Thoracic aorta (tissue), 2 donors: ENCODE data around the gene OBP2A. TPM values are rescaled to one million over a fixed set of nuclear protein-coding genes. Genes with fewer than 3 reads are reported as not detected.

Experiments used
- ATAC-seq: fragments of 150-250 bp; one replicate; pipeline ENCODE4 v1.8.0; 2017; ENCODE audit warnings: low read depth; ENCODE audit not compliant: insufficient number of reproducible peaks, low FRiP score
- DNase-seq: peaks from one replicate; pipeline ENCODE4 v3.0.0-alpha.2; 2020; ENCODE audit warnings: low spot score
- H3K27ac ChIP-seq, 2 donors: fragments of 200-600 bp; sonication (generic); 1 replicate in 1 of 2; 2 replicates in 1 of 2; pipeline ENCODE4 v1.5.1; 2016; ENCODE audit warnings: mild to moderate bottlenecking in 2 of 2, moderate library complexity in 2 of 2
- H3K27me3 ChIP-seq: fragments of 200-600 bp; sonication (generic); replicated peaks from 2 replicates; pipeline ENCODE4 v1.6.0; 2016; ENCODE audit warnings: mild to moderate bottlenecking; ENCODE audit not compliant: insufficient read depth
- H3K36me3 ChIP-seq: fragments of 200-600 bp; sonication (generic); one replicate; pipeline ENCODE4 v1.5.1; 2016
- H3K4me1 ChIP-seq, 2 donors: fragments of 200-600 bp; sonication (generic); 1 replicate in 1 of 2; 2 replicates in 1 of 2; pipeline versions ENCODE4 v1.5.1 to v1.6.0; 2016; ENCODE audit warnings: low read depth in 2 of 2, mild to moderate bottlenecking in 1 of 2; ENCODE audit not compliant: control insufficient read depth in 1 of 2
- H3K4me3 ChIP-seq: fragments of 200-600 bp; sonication (generic); 2 replicates; pipeline ENCODE4 v1.5.1; 2016; ENCODE audit warnings: mild to moderate bottlenecking
- H3K9me3 ChIP-seq: fragments of 200-600 bp; sonication (generic); 2 replicates; pipeline ENCODE4 v1.5.1; 2016
- CTCF ChIP-seq: fragments of 200-600 bp; sonication (generic); IDR thresholded peaks from one replicate; pipeline ENCODE4 v1.5.1; 2019; ENCODE audit warnings: antibody characterized with exemption
- total RNA-seq, 2 donors: library from RNA; depleted of rRNA; stranded (reverse); fragments of >200 nt; gene quantifications; one replicate each; pipeline versions ENCODE4 v1.1.0 to v1.2.3, GENCODE V29; 2016

The OBP2A gene
- total RNA-seq, 2 donors from 2014 or later = not detected

GRCh38 chr9:135552021-135552697 lies 6.2 kb downstream of the OBP2A start:
- Histone ChIP-seq H3K36me3 (no peaks in the 10 kb centered on the region), H3K27ac (no peak overlapping the region), H3K27me3 (no peaks in the 10 kb centered on the region), H3K4me1 (no peaks in the 10 kb centered on the region), H3K4me3 (no peak overlapping the region), H3K9me3 (no peaks in the 10 kb centered on the region)
- DNase-seq (no peak), ATAC-seq (no peak)
- no peak for TF ChIP-seq CTCF

DNA sequence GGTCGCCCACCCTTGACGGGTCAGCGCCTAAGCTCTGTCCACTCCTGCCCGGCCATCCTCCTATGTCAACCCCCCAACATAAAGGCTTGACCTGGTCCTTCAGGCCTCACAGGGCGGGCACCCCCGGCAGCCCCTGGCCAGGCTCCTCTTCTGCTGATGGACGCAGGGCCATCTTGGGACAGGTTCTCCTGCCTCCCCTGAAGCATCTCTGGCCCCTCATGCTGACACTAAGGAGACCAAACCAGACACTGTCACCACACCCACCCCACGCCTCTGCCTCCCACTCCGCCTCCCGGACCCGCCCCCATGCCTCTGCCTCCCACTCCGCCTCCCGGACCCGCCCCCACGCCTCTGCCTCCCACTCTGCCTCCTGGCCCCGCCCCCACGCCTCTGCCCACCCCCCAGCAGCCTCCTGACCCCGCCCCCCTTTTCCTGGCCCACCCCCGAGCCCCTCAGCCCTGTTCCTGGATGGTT lies 6.8 kb downstream of the OBP2A start:
- no peak for ATAC-seq
- H3K27ac ChIP-seq = no peak overlapping the region
- TF ChIP-seq CTCF = no peak
- H3K4me3 ChIP-seq = no peak overlapping the region
- no peak for DNase-seq
- no peaks in the 10 kb centered on the region for H3K4me1 ChIP-seq
- H3K9me3 ChIP-seq = no peaks in the 10 kb centered on the region
- H3K36me3 ChIP-seq = no peaks in the 10 kb centered on the region
- no peaks in the 10 kb centered on the region for H3K27me3 ChIP-seq

DNA sequence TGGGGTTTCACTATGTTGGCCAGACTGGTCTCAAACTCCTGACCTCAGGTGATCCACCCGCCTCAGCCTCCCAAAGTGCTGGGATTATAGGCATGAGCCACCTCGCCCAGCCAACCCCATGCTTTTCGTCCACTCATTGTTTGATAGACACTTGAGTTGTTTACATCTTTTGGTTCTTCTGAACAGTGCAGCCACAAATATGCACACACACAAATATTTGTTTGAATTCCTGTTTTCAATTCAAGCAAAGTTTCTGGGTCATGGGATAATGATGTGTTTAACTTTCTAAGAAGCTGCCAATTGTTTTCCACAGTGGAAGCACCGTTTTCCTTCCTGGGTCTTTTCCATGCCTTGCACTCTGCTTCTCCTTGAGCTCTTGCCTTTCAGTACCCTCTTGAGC lies 8.8 kb downstream of the OBP2A start:
- H3K27ac ChIP-seq = no peak overlapping the region
- ATAC-seq (no peak), DNase-seq (no peak)
- H3K27me3 ChIP-seq = no peaks in the 10 kb centered on the region
- H3K36me3 ChIP-seq = no peaks in the 10 kb centered on the region
- no peaks in the 10 kb centered on the region for H3K9me3 ChIP-seq
- no peak overlapping the region for H3K4me3 ChIP-seq
- TF ChIP-seq CTCF = no peak
- H3K4me1 ChIP-seq = no peaks in the 10 kb centered on the region

DNA sequence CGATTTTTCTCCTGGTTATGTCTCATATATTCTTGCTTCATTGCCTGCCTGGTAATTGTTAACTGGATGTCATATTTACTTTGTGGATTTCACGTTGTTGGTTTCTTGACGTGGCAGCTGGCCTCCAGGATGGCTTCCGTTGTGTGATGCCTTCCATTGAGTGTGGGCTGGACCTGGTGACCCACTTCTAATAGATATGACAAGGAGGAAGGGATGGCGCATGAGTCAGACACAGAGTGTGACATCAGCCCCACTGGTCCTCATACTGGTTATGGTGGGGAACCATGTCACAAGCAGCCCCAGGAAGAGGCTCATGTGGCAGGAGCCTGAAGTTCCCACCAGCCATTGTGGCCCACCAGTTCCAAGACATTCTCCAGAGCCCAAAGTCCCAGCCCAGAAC lies 9.3 kb downstream of the OBP2A start:
- no peaks in the 10 kb centered on the region for H3K4me1 ChIP-seq
- H3K27ac ChIP-seq = no peak overlapping the region
- H3K27me3 ChIP-seq = no peaks in the 10 kb centered on the region
- no peak for DNase-seq
- no peak for TF ChIP-seq CTCF
- H3K4me3 ChIP-seq = no peak overlapping the region
- no peaks in the 10 kb centered on the region for H3K36me3 ChIP-seq
- no peaks in the 10 kb centered on the region for H3K9me3 ChIP-seq
- no peak for ATAC-seq

DNA sequence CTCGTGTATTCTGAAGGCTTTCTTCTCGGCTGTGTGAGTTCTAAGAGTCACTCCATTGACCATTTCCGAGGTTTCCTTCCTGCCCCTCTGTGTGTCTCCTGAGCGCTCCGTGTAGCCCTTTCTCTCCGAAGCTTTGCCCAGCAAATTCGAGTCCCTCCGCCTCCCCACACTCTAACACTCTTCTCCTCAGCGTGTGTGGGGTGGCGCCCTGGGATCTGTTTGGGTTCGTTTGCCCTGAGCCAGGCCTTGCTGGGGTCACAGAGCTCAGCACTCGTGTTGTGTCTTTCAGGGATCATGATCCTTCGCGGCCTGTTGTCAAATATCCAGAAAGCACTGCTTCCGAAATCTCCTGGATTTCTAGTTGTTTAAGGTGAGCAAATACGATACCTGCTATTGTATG lies 10.0 kb downstream of the OBP2A start:
- no peak overlapping the region for H3K4me3 ChIP-seq
- ATAC-seq = no peak
- no peaks in the 10 kb centered on the region for H3K4me1 ChIP-seq
- no peak for TF ChIP-seq CTCF
- no peak for DNase-seq
- H3K9me3 ChIP-seq = no peaks in the 10 kb centered on the region
- no peaks in the 10 kb centered on the region for H3K36me3 ChIP-seq
- H3K27ac ChIP-seq = no peak overlapping the region
- H3K27me3 ChIP-seq = no peaks in the 10 kb centered on the region
